Thoracic aorta (tissue), 2 donors: ENCODE results near the gene TAF6. TPM values are rescaled to one million over a fixed set of nuclear protein-coding genes. Genes with fewer than 3 reads are reported as not detected.
A peak's percentile ranks its signal among the peaks of the same experiment; 100 is the strongest.

Source experiments
- ATAC-seq: fragments of 150-250 bp; one replicate; pipeline ENCODE4 v1.8.0; 2017; ENCODE audit warnings: low read depth; ENCODE audit not compliant: insufficient number of reproducible peaks, low FRiP score
- DNase-seq: peaks from one replicate; pipeline ENCODE4 v3.0.0-alpha.2; 2020; ENCODE audit warnings: low spot score
- H3K27ac ChIP-seq, 2 donors: fragments of 200-600 bp; sonication (generic); 1 replicate in 1 of 2; 2 replicates in 1 of 2; pipeline ENCODE4 v1.5.1; 2016; ENCODE audit warnings: mild to moderate bottlenecking in 2 of 2, moderate library complexity in 2 of 2
- H3K27me3 ChIP-seq: fragments of 200-600 bp; sonication (generic); replicated peaks from 2 replicates; pipeline ENCODE4 v1.6.0; 2016; ENCODE audit warnings: mild to moderate bottlenecking; ENCODE audit not compliant: insufficient read depth
- H3K36me3 ChIP-seq: fragments of 200-600 bp; sonication (generic); one replicate; pipeline ENCODE4 v1.5.1; 2016
- H3K4me1 ChIP-seq, 2 donors: fragments of 200-600 bp; sonication (generic); 1 replicate in 1 of 2; 2 replicates in 1 of 2; pipeline versions ENCODE4 v1.5.1 to v1.6.0; 2016; ENCODE audit warnings: low read depth in 2 of 2, mild to moderate bottlenecking in 1 of 2; ENCODE audit not compliant: control insufficient read depth in 1 of 2
- H3K4me3 ChIP-seq: fragments of 200-600 bp; sonication (generic); 2 replicates; pipeline ENCODE4 v1.5.1; 2016; ENCODE audit warnings: mild to moderate bottlenecking
- H3K9me3 ChIP-seq: fragments of 200-600 bp; sonication (generic); 2 replicates; pipeline ENCODE4 v1.5.1; 2016
- total RNA-seq, 2 donors: library from RNA; depleted of rRNA; stranded (reverse); fragments of >200 nt; gene quantifications; one replicate each; pipeline versions ENCODE4 v1.1.0 to v1.2.3, GENCODE V29; 2016
- TF ChIP-seq, protein P1 (sequence below): fragments of 200-600 bp; sonication (generic); IDR thresholded peaks from one replicate; pipeline ENCODE4 v1.5.1; 2019; ENCODE audit warnings: antibody characterized with exemption

TAF6 gene
- total RNA-seq, 2 donors from 2014 or later = 48.0 to 72.8 TPM

DNA sequence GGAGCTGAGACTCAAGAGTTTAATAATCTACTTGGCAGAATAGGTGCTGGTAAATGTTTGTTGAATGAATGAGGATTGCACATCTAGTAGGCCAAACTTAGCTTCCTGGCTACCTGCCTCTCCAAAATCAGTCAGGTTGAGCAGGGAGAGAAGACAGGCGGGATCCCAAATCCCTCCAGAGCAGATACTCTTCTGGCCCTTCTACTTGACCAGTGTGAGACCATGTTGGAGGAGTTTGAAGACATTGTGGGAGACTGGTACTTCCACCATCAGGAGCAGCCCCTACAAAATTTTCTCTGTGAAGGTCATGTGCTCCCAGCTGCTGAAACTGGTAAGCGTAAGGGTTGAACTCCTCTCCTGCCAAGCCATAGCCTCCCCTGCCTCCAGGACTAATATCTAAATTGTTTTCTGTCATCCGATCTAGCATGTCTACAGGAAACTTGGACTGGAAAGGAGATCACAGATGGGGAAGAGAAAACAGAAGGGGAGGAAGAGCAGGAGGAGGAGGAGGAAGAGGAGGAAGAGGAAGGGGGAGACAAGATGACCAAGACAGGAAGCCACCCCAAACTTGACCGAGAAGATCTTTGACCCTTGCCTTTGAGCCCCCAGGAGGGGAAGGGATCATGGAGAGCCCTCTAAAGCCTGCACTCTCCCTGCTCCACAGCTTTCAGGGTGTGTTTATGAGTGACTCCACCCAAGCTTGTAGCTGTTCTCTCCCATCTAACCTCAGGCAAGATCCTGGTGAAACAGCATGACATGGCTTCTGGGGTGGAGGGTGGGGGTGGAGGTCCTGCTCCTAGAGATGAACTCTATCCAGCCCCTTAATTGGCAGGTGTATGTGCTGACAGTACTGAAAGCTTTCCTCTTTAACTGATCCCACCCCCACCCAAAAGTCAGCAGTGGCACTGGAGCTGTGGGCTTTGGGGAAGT is 5.4 kb upstream of the TAF6 start:
- Histone ChIP-seq H3K4me3 (no peak overlapping the region), H3K9me3 (no peaks in the 10 kb centered on the region), H3K27ac (no peak overlapping the region), H3K36me3 (no peaks in the 10 kb centered on the region), H3K4me1 (peaks cover 13 to 36% of the 10 kb centered on the region in 2 donors), H3K27me3 (no peaks in the 10 kb centered on the region)
- DNase-seq (no peak), ATAC-seq (no peak)
- TF ChIP-seq, protein P1, sequence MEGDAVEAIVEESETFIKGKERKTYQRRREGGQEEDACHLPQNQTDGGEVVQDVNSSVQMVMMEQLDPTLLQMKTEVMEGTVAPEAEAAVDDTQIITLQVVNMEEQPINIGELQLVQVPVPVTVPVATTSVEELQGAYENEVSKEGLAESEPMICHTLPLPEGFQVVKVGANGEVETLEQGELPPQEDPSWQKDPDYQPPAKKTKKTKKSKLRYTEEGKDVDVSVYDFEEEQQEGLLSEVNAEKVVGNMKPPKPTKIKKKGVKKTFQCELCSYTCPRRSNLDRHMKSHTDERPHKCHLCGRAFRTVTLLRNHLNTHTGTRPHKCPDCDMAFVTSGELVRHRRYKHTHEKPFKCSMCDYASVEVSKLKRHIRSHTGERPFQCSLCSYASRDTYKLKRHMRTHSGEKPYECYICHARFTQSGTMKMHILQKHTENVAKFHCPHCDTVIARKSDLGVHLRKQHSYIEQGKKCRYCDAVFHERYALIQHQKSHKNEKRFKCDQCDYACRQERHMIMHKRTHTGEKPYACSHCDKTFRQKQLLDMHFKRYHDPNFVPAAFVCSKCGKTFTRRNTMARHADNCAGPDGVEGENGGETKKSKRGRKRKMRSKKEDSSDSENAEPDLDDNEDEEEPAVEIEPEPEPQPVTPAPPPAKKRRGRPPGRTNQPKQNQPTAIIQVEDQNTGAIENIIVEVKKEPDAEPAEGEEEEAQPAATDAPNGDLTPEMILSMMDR = no peak

DNA sequence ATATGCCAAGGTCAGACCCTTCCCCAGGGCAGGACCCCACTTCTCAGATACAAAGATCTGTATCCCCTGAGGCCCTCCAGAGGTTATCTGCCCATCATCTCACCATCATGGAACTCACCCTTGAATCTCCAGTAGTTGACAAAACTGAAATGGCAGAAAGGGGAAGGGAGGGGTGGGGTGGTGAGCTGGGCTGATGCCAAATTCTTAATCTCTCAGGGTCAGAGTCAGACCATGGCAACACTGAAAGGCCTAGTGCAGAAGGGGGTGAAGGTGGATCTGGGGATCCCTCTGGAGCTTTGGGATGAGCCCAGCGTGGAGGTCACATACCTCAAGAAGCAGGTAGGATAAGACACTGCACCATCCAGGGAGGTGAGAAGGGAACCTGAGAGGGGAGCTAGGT is 3.4 kb upstream of the TAF6 start:
- DNase-seq (no peak), ATAC-seq (no peak)
- Histone ChIP-seq H3K27me3 (no peaks in the 10 kb centered on the region), H3K4me3 (no peak overlapping the region), H3K36me3 (no peaks in the 10 kb centered on the region), H3K9me3 (no peaks in the 10 kb centered on the region), H3K4me1 (peaks cover 15 to 34% of the 10 kb centered on the region in 2 donors), H3K27ac (no peak overlapping the region)
- TF ChIP-seq, protein P1 = no peak

DNA sequence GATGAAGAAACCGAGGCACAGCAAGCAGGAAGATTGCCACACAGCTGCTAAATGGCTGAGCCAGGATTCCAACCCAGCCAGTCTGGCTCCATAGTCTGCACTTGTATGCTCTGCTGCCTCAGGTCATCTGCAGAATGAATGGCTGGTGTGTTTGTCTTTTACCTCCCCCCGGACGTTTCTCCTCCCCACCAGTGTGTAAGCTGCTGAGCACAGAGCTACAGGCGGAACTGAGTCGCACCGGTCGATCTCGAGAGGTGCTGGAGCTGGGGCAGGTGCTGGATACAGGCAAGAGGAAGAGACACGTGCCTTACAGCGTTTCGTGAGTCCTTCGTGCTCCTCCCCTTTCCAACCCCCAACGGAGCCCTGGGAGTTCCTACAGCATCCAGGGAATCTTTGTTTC is 2.9 kb upstream of the TAF6 start:
- no peaks in the 10 kb centered on the region for H3K9me3 ChIP-seq
- no peak overlapping the region for H3K4me3 ChIP-seq
- H3K36me3 ChIP-seq = no peaks in the 10 kb centered on the region
- TF ChIP-seq, protein P1 = no peak
- ATAC-seq (no peak), DNase-seq (no peak)
- H3K27ac ChIP-seq = no peak overlapping the region
- H3K27me3 ChIP-seq = no peaks in the 10 kb centered on the region
- peaks cover 15 to 34% of the 10 kb centered on the region in 2 donors for H3K4me1 ChIP-seq

DNA sequence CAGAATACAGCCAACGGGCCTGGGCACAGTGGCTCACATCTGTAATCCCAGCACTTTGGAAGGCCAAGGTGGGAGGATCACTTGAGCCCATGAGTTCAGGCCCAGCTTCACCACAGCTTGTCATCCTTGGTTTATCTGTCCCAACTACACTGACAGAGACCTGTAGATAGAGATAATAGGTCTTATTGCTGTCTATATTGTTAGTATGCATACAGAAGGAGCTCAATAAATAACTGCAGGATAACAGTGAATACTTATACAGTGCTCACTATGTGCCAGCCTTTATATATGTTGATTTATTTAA is 1.5 kb upstream of the TAF6 start:
- no peaks in the 10 kb centered on the region for H3K36me3 ChIP-seq
- ATAC-seq = no peak
- H3K9me3 ChIP-seq = no peaks in the 10 kb centered on the region
- TF ChIP-seq, protein P1 = no peak
- peaks cover 11 to 24% of the 10 kb centered on the region in 2 donors for H3K4me1 ChIP-seq
- peak overlapping the region; percentile 85 to 87 for H3K27ac ChIP-seq
- peak overlapping the region; percentile 84 for H3K4me3 ChIP-seq
- no peaks in the 10 kb centered on the region for H3K27me3 ChIP-seq
- DNase-seq = no peak

DNA sequence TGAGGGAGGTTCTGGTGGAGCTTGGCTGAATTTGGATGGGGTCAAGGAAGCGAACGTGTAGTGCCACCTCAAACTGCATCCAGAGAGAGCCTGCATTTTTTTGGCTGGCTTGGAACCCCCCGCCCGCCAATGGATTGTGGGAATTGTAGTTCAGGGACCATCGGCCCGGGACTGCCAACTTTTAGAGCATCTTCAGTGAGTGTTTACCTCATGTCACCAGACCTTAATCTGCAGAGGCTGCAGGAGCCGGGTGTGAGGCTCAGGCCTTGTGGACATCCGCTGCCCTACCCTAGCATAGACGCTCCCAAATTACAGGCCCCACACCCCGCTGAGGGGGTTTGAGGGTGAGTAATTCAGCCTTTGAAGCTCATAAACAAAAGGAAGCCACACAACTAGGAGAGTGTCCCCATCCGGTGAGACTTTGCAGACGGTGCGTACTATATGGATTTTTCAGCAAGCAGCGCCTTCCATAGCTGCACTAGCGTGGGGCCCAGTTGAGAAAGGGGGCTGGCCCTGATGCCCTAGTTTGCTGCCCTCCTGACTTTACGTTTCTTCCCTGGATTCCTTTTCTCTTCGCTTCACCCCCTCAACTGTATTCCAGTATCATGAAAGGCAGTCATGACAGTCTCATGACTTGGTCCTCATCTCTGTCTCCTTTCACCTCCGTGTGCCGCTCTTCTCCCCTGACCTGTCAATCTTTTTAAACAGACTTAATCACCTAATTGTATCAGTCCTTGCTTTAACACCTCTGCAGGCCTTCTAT is 993 bp upstream of the TAF6 start:
- no peaks in the 10 kb centered on the region for H3K36me3 ChIP-seq
- H3K4me3 ChIP-seq = peak overlapping the region; percentile 84
- no peaks in the 10 kb centered on the region for H3K9me3 ChIP-seq
- TF ChIP-seq, protein P1 = no peak
- ATAC-seq (peak; percentile 46), DNase-seq (no peak)
- H3K4me1 ChIP-seq = peaks cover 11 to 19% of the 10 kb centered on the region in 2 donors
- peak overlapping the region; percentile 85 to 87 for H3K27ac ChIP-seq
- no peaks in the 10 kb centered on the region for H3K27me3 ChIP-seq
